ENCODE data around the gene CBLB.

The CBLB gene

GRCh38 chr3:105622169-105622568 lies 246.6 kb downstream of the CBLB start:
- TF ChIP-seq TAF1 (IDR thresholded peaks at IDR 0.05; ENCODE audit: borderline replicate concordance, insufficient read depth, low read length), result no peak
- TF ChIP-seq SIN3A (IDR thresholded peaks at IDR 0.05; ENCODE audit: borderline replicate concordance, insufficient read depth, low read length), result no peak
- no peak for TF ChIP-seq FOXP2 (optimal IDR thresholded peaks at IDR 0.05; ENCODE audit: borderline replicate concordance, extremely low read depth, extremely low read length, insufficient read depth)
- no peak for TF ChIP-seq REST (IDR thresholded peaks at IDR 0.05; ENCODE audit: insufficient read depth in 1 of 2, low read depth in 2 of 2, low read length in 2 of 2)
- no peak for TF ChIP-seq POLR2AphosphoS5 (IDR thresholded peaks at IDR 0.05; ENCODE audit: low read depth, low read length)

GRCh38 chr3:105620236-105620635 lies 248.6 kb downstream of the CBLB start:
- TF ChIP-seq TAF1 (IDR thresholded peaks at IDR 0.05; ENCODE audit: borderline replicate concordance, insufficient read depth, low read length) (no peak), SIN3A (IDR thresholded peaks at IDR 0.05; ENCODE audit: borderline replicate concordance, insufficient read depth, low read length) (no peak), REST (IDR thresholded peaks at IDR 0.05; ENCODE audit: insufficient read depth in 1 of 2, low read depth in 2 of 2, low read length in 2 of 2) (no peak), FOXP2 (optimal IDR thresholded peaks at IDR 0.05; ENCODE audit: borderline replicate concordance, extremely low read depth, extremely low read length, insufficient read depth) (no peak), POLR2AphosphoS5 (IDR thresholded peaks at IDR 0.05; ENCODE audit: low read depth, low read length) (no peak)

- TF ChIP-seq SIN3A (IDR thresholded peaks at IDR 0.05; ENCODE audit: borderline replicate concordance, insufficient read depth, low read length) (no peak), POLR2AphosphoS5 (IDR thresholded peaks at IDR 0.05; ENCODE audit: low read depth, low read length) (no peak), TAF1 (IDR thresholded peaks at IDR 0.05; ENCODE audit: borderline replicate concordance, insufficient read depth, low read length) (no peak), FOXP2 (optimal IDR thresholded peaks at IDR 0.05; ENCODE audit: borderline replicate concordance, extremely low read depth, extremely low read length, insufficient read depth) (no peak), REST (IDR thresholded peaks at IDR 0.05; ENCODE audit: insufficient read depth in 1 of 2, low read depth in 2 of 2, low read length in 2 of 2) (no peak)
These were observed 249.2 kb downstream of the CBLB start for GRCh38 chr3:105619651-105620050.

GRCh38 chr3:105618556-105618955 lies 250.3 kb downstream of the CBLB start:
- no peak for TF ChIP-seq POLR2AphosphoS5 (IDR thresholded peaks at IDR 0.05; ENCODE audit: low read depth, low read length)
- TF ChIP-seq SIN3A (IDR thresholded peaks at IDR 0.05; ENCODE audit: borderline replicate concordance, insufficient read depth, low read length), result no peak
- no peak for TF ChIP-seq TAF1 (IDR thresholded peaks at IDR 0.05; ENCODE audit: borderline replicate concordance, insufficient read depth, low read length)
- no peak for TF ChIP-seq REST (IDR thresholded peaks at IDR 0.05; ENCODE audit: insufficient read depth in 1 of 2, low read depth in 2 of 2, low read length in 2 of 2)
- no peak for TF ChIP-seq FOXP2 (optimal IDR thresholded peaks at IDR 0.05; ENCODE audit: borderline replicate concordance, extremely low read depth, extremely low read length, insufficient read depth)
